Stimulated activated CD8-positive, alpha-beta memory T cell treated with anti-CD3 and anti-CD28 coated beads, Interleukin-12 subunit alpha, Interleukin-12 subunit beta, amount 100 ng/mL, for 24 hours (primary cell): Measurements from ENCODE around the gene CDS1.
"Not testable (repeated sequence)": the region's sequence is repeated elsewhere in the genome, so short reads cannot be mapped to it uniquely, and the experiment has no call there.

Experiments
- DNase-seq: peaks from one replicate; pipeline ENCODE4 v3.0.0-alpha.2; 2020; ENCODE audit errors: extremely low read depth

The CDS1 gene

GRCh38 chr4:84582988-84583875 lies at the start of gene CDS1:
Gene CDS1 (plus strand): TSS chr4:84583127. CDS start chr4:84583402, 275 bp downstream.
- DNase-seq, result no peak

GRCh38 chr4:84535901-84536300 lies 47.0 kb upstream of the CDS1 start:
- no peak for DNase-seq

GRCh38 chr4:84545093-84545492 lies 37.8 kb upstream of the CDS1 start:
- no peak for DNase-seq

- DNase-seq, result no peak
These were observed 35.7 kb upstream of the CDS1 start for GRCh38 chr4:84547211-84547610.

- not testable (repeated sequence) for DNase-seq
These were observed 33.7 kb upstream of the CDS1 start for GRCh38 chr4:84549191-84549590.

- DNase-seq, result no peak
These were observed 20.8 kb upstream of the CDS1 start for GRCh38 chr4:84562156-84562555.

GRCh38 chr4:84563002-84563401 lies 19.9 kb upstream of the CDS1 start:
- no peak for DNase-seq

- no peak for DNase-seq
These were observed 17.0 kb upstream of the CDS1 start for GRCh38 chr4:84565951-84566350.

- DNase-seq, result no peak
These were observed 14.4 kb upstream of the CDS1 start for GRCh38 chr4:84568496-84568895.

- DNase-seq, result no peak
These were observed 13.9 kb upstream of the CDS1 start for GRCh38 chr4:84569009-84569408.

- DNase-seq, result no peak
These were observed 9.4 kb upstream of the CDS1 start for GRCh38 chr4:84573385-84574068.

GRCh38 chr4:84574069-84574720 lies 8.7 kb upstream of the CDS1 start:
- no peak for DNase-seq

- DNase-seq, result no peak
These were observed 4.2 kb upstream of the CDS1 start for GRCh38 chr4:84578540-84579402.

- DNase-seq, result no peak
These were observed 3.5 kb upstream of the CDS1 start for GRCh38 chr4:84579403-84579776.

- DNase-seq, result peak; percentile 60
These were observed 482 bp upstream of the CDS1 start for GRCh38 chr4:84582302-84582987.

- no peak for DNase-seq
These were observed 1.0 kb downstream of the CDS1 start for GRCh38 chr4:84583876-84584380.

GRCh38 chr4:84585251-84585650 lies 2.3 kb downstream of the CDS1 start:
- no peak for DNase-seq

- no peak for DNase-seq
These were observed 11.8 kb downstream of the CDS1 start for GRCh38 chr4:84594724-84595123.

GRCh38 chr4:84596826-84597225 lies 13.9 kb downstream of the CDS1 start:
- DNase-seq, result no peak

GRCh38 chr4:84597450-84597849 lies 14.5 kb downstream of the CDS1 start:
- no peak for DNase-seq

GRCh38 chr4:84606645-84607044 lies 23.7 kb downstream of the CDS1 start:
- DNase-seq, result no peak
